ENCODE data around the gene DSCAM. TPM values are rescaled to one million over a fixed set of nuclear protein-coding genes. Genes with fewer than 3 reads are reported as not detected.

DSCAM gene
- total RNA-seq, 2 donors from 2014 or later: 0.05 TPM; not detected in 1

DNA sequence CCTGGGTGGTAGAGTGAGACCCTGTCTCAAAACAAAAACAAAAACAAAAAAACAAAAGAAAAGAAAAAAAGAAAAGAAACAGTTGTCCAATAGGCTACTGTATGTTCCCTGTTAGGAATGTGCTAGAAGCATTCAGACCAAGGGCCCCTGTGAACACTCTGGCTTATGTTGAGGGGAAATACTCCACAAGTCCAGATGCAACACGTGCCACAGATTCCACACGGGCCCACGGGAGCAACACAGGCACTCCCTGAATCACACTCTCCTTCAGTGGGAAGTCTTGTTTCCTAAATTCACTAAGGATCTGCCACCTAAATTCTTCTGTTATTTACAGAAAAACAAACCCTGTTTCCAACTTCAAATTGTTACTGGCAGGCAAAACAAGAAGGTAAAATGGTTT, 688.6 kb downstream of the DSCAM start:
- Histone ChIP-seq H3K4me3 (no peak overlapping the region), H3K27ac (no peak overlapping the region), H3K27me3 (no peaks in the 10 kb centered on the region), H3K9ac (ENCODE audit: low read depth in 2 of 2, low read length in 2 of 2) (no peak overlapping the region), H3K4me1 (no peaks in the 10 kb centered on the region), H3K9me3 (no peaks in the 10 kb centered on the region), H3K36me3 (no peaks in the 10 kb centered on the region)
- TF ChIP-seq, protein P1, sequence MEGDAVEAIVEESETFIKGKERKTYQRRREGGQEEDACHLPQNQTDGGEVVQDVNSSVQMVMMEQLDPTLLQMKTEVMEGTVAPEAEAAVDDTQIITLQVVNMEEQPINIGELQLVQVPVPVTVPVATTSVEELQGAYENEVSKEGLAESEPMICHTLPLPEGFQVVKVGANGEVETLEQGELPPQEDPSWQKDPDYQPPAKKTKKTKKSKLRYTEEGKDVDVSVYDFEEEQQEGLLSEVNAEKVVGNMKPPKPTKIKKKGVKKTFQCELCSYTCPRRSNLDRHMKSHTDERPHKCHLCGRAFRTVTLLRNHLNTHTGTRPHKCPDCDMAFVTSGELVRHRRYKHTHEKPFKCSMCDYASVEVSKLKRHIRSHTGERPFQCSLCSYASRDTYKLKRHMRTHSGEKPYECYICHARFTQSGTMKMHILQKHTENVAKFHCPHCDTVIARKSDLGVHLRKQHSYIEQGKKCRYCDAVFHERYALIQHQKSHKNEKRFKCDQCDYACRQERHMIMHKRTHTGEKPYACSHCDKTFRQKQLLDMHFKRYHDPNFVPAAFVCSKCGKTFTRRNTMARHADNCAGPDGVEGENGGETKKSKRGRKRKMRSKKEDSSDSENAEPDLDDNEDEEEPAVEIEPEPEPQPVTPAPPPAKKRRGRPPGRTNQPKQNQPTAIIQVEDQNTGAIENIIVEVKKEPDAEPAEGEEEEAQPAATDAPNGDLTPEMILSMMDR (IDR thresholded peaks at IDR 0.05): no peak
- intact Hi-C loops (cut with DNase I): no loop called here
- DNase-seq: no peak

DNA sequence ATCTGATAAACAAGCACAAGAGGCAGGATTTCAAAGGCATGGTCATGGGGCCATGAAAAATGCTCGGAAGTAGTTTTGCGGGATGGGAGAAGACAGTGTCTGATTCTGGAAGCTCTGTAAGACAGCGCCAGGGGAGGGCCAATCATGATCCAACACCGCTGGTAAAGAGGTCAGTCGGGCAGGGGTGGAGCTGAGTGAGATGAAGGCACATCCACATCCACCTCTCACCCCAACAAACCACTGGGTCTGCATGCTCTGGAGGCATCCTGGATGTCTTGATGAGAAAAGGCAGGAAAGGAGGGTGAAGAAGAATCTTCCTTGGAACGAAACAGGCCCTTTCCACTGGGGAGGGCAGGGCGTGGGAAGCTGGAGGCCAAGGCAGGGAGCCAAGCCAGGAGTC, 691.4 kb downstream of the DSCAM start:
- intact Hi-C loops (cut with DNase I): no loop called here
- DNase-seq: no peak
- H3K9me3 ChIP-seq: no peaks in the 10 kb centered on the region
- no peaks in the 10 kb centered on the region for H3K27me3 ChIP-seq
- H3K4me3 ChIP-seq: no peak overlapping the region
- H3K36me3 ChIP-seq: no peaks in the 10 kb centered on the region
- no peaks in the 10 kb centered on the region for H3K4me1 ChIP-seq
- TF ChIP-seq, protein P1 (IDR thresholded peaks at IDR 0.05): no peak
- no peak overlapping the region for H3K9ac ChIP-seq (ENCODE audit: low read depth in 2 of 2, low read length in 2 of 2)
- no peak overlapping the region for H3K27ac ChIP-seq

DNA sequence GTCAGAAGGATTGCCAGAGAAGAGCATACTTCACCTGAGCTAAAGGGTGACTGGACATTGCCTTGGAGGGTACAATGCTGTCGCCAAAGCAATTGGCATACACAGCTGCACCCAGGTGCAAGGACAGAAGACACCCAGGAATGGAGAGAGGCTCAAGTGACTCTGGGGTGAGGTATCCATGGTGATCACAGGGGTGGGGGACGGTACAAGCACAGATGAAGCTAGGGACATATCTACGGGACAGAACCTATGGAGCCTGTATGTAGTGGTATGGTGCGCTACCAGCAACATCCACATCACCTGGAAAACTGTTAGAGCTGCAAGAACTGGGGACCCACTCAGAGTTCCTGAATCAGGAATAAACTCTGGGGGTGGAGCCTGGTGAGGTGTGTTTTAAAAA, 693.6 kb downstream of the DSCAM start:
- no peak overlapping the region for H3K4me3 ChIP-seq
- H3K9me3 ChIP-seq: no peaks in the 10 kb centered on the region
- no peak overlapping the region for H3K27ac ChIP-seq
- no peak for DNase-seq
- TF ChIP-seq, protein P1 (IDR thresholded peaks at IDR 0.05): no peak
- H3K36me3 ChIP-seq: no peaks in the 10 kb centered on the region
- no peak overlapping the region for H3K9ac ChIP-seq (ENCODE audit: low read depth in 2 of 2, low read length in 2 of 2)
- no peaks in the 10 kb centered on the region for H3K27me3 ChIP-seq
- no peaks in the 10 kb centered on the region for H3K4me1 ChIP-seq
- intact Hi-C loops (cut with DNase I): no loop called here

DNA sequence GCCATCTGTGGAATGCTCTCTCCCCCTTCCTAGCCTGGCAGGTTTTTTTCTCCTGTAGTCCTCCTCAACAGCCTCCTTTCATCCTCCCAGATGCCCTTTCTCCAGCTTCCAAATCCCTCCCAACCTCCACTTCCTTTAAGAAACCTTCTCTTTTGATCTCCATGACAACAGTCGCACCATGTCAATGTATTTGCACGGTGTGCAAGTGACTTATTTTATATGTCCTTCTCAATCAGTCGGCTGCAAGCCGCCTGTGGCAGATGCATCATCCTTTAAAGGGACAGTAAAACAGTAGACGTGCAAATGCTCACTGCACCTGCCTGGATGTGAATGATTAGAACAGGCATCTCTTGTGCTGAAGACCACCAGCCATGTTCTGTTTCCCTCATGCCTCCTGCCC, 694.5 kb downstream of the DSCAM start:
- TF ChIP-seq, protein P1 (IDR thresholded peaks at IDR 0.05): no peak
- Histone ChIP-seq H3K9me3 (no peaks in the 10 kb centered on the region), H3K9ac (ENCODE audit: low read depth in 2 of 2, low read length in 2 of 2) (no peak overlapping the region), H3K4me1 (no peaks in the 10 kb centered on the region), H3K27me3 (no peaks in the 10 kb centered on the region), H3K36me3 (no peaks in the 10 kb centered on the region), H3K27ac (no peak overlapping the region), H3K4me3 (no peak overlapping the region)
- no peak for DNase-seq
- intact Hi-C loops (cut with DNase I): no loop called here

DNA sequence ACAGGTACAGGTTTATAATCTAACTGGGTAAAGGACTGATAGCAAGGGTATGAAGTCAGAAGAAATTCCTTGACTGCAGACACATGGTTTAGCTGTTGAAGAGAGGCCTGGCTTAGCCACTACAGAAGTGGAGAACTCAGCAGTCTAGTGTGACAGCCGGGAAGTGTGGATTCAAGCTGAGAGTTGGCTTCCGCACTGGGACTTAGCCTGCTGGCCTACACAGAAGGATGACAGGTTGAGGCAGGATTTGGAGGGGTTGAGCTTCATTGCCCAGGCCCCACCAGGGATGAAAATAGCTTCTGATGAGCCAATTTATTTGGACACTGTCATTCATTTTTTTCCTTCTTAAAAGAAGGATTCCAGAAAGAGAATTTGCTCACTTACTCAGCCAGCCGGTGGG, 695.3 kb downstream of the DSCAM start:
- no peak overlapping the region for H3K4me3 ChIP-seq
- no peaks in the 10 kb centered on the region for H3K27me3 ChIP-seq
- H3K27ac ChIP-seq: no peak overlapping the region
- H3K9me3 ChIP-seq: no peaks in the 10 kb centered on the region
- H3K36me3 ChIP-seq: no peaks in the 10 kb centered on the region
- no peak overlapping the region for H3K9ac ChIP-seq (ENCODE audit: low read depth in 2 of 2, low read length in 2 of 2)
- no peaks in the 10 kb centered on the region for H3K4me1 ChIP-seq
- no peak for DNase-seq
- TF ChIP-seq, protein P1 (IDR thresholded peaks at IDR 0.05): no peak
- intact Hi-C loops (cut with DNase I): no loop called here

All from colonic mucosa (tissue), 4 donors.